HCT116 (cell line): ENCODE results near the gene CFAP97D2.

ENCODE experiments used
- CEBPB ChIP-seq: IDR thresholded peaks from 2 replicates; pipeline ENCODE4 v1.6.1; 2012; ENCODE audit warnings: low read depth
- EGR1 ChIP-seq: IDR thresholded peaks from 2 replicates; pipeline ENCODE4 v1.6.1; 2012; ENCODE audit warnings: low read depth
- EZH2 ChIP-seq: fragments of 200-600 bp; sonication (generic); IDR thresholded peaks from 2 replicates; pipeline ENCODE4 v1.6.1; 2017; ENCODE audit warnings: antibody characterized with exemption, mixed run types
- JUND ChIP-seq: IDR thresholded peaks from 2 replicates; pipeline ENCODE4 v1.6.1; 2012
- POLR2A ChIP-seq: IDR thresholded peaks from 2 replicates; pipeline ENCODE4 v1.7.0; 2011; ENCODE audit warnings: borderline replicate concordance; ENCODE audit not compliant: insufficient read depth, insufficient read length; ENCODE audit errors: extremely low read depth
- POLR2AphosphoS5 ChIP-seq: IDR thresholded peaks from 2 replicates; pipeline ENCODE4 v1.6.1; 2011; ENCODE audit warnings: mild to moderate bottlenecking, low read depth, low read length, moderate library complexity
- RAD21 ChIP-seq: IDR thresholded peaks from 2 replicates; pipeline ENCODE4 v1.6.1; 2012; ENCODE audit warnings: low read depth, mild to moderate bottlenecking
- SIN3A ChIP-seq: IDR thresholded peaks from 2 replicates; pipeline ENCODE4 v1.6.1; 2012; ENCODE audit warnings: low read depth
- YY1 ChIP-seq: IDR thresholded peaks from 2 replicates; pipeline ENCODE4 v1.6.1; 2011; ENCODE audit warnings: low read length, low read depth, moderate library complexity, mild to moderate bottlenecking; ENCODE audit not compliant: insufficient replicate concordance; ENCODE audit errors: extremely low read depth
- TF ChIP-seq, protein P1 (sequence below), 3 experiments: fragments of 200-600 bp in 1 of 3; sonication (generic) in 1 of 3; IDR thresholded peaks in 2 of 3; conservative IDR thresholded peaks in 1 of 3; 2 replicates each; pipeline ENCODE4 v1.5.1; 2012 to 2017; ENCODE audit warnings: low read depth in 2 of 3, low read length in 2 of 3, antibody characterized with exemption in 1 of 3, borderline replicate concordance in 1 of 3, control low read depth in 1 of 3, mild to moderate bottlenecking in 1 of 3, mixed read lengths in 1 of 3, mixed run types in 1 of 3, moderate library complexity in 1 of 3; ENCODE audit not compliant: insufficient read depth in 1 of 3

DNA sequence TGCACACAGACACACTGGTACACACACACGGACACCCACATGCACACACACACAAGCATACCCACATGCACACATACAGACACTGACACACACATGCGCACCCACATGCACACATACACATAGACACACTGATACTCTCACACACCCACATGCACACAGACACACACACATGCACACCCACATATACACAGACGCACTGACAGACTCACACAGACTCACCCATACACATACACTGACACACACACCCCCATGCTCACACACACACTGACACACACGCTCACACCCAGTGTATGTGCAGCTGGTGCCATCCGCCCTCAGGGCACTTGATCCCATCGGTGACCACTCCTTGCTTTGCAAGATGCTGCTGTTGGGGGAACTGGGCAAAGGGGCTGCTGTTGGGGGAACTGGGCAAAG lies 36.9 kb upstream of the CFAP97D2 start:
- no peak for TF ChIP-seq CEBPB
- no peak for TF ChIP-seq POLR2AphosphoS5
- no peak for TF ChIP-seq SIN3A
- no peak for TF ChIP-seq POLR2A
- no peak for TF ChIP-seq RAD21
- TF ChIP-seq JUND: no peak
- TF ChIP-seq, protein P1, sequence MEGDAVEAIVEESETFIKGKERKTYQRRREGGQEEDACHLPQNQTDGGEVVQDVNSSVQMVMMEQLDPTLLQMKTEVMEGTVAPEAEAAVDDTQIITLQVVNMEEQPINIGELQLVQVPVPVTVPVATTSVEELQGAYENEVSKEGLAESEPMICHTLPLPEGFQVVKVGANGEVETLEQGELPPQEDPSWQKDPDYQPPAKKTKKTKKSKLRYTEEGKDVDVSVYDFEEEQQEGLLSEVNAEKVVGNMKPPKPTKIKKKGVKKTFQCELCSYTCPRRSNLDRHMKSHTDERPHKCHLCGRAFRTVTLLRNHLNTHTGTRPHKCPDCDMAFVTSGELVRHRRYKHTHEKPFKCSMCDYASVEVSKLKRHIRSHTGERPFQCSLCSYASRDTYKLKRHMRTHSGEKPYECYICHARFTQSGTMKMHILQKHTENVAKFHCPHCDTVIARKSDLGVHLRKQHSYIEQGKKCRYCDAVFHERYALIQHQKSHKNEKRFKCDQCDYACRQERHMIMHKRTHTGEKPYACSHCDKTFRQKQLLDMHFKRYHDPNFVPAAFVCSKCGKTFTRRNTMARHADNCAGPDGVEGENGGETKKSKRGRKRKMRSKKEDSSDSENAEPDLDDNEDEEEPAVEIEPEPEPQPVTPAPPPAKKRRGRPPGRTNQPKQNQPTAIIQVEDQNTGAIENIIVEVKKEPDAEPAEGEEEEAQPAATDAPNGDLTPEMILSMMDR (IDR thresholded peaks at IDR 0.05 in 2 of 3, conservative IDR thresholded peaks at IDR 0.05 in 1 of 3; ENCODE audit: borderline replicate concordance in 1 of 3, insufficient read depth in 1 of 3, low read depth in 2 of 3, low read length in 2 of 3): no peak
- no peak for TF ChIP-seq YY1
- TF ChIP-seq EZH2: no peak
- TF ChIP-seq EGR1: no peak
